NCI-H1694 treated with DMSO at 0.1 percent for 48 hours (cell line): ENCODE data around the gene PLXDC1.
A peak's percentile ranks its signal among the peaks of the same experiment; 100 is the strongest.

Source experiments
- DNase-seq: peaks from one replicate; lab custom pipeline; 2025; lab: John Stamatoyannopoulos, UW

Gene PLXDC1

GRCh38 chr17:39096508-39097149 is 54.8 kb downstream of the PLXDC1 start:
- DNase-seq: no peak

GRCh38 chr17:39095309-39095686 is 56.1 kb downstream of the PLXDC1 start:
- DNase-seq: no peak

GRCh38 chr17:39094607-39095308 is 56.7 kb downstream of the PLXDC1 start:
- DNase-seq: no peak

- DNase-seq: no peak
These were observed 58.7 kb downstream of the PLXDC1 start for GRCh38 chr17:39092692-39093230.

GRCh38 chr17:39090908-39091665 is 60.4 kb downstream of the PLXDC1 start:
- DNase-seq: no peak

- no peak for DNase-seq
These were observed 61.0 kb downstream of the PLXDC1 start for GRCh38 chr17:39090400-39090799.

- peak; percentile 7 for DNase-seq
These were observed 66.9 kb downstream of the PLXDC1 start for GRCh38 chr17:39084558-39084957.

- no peak for DNase-seq
These were observed 68.2 kb downstream of the PLXDC1 start for GRCh38 chr17:39083270-39083669.

GRCh38 chr17:39082482-39082881 is 69.0 kb downstream of the PLXDC1 start:
- DNase-seq: no peak

- DNase-seq: no peak
These were observed 69.6 kb downstream of the PLXDC1 start for GRCh38 chr17:39081851-39082250.

- DNase-seq: peak; percentile 30
These were observed 70.9 kb downstream of the PLXDC1 start for GRCh38 chr17:39080421-39081078.

- DNase-seq: no peak
These were observed 71.6 kb downstream of the PLXDC1 start for GRCh38 chr17:39079836-39080235.

- DNase-seq: no peak
These were observed 73.6 kb downstream of the PLXDC1 start for GRCh38 chr17:39077866-39078265.

- DNase-seq: no peak
These were observed 74.2 kb downstream of the PLXDC1 start for GRCh38 chr17:39077252-39077651.

- DNase-seq: no peak
These were observed 76.8 kb downstream of the PLXDC1 start for GRCh38 chr17:39074676-39075075.

GRCh38 chr17:39073916-39074315 is 77.5 kb downstream of the PLXDC1 start:
- DNase-seq: no peak

GRCh38 chr17:39073353-39073752 is 78.1 kb downstream of the PLXDC1 start:
- DNase-seq: no peak

- DNase-seq: no peak
These were observed 79.9 kb downstream of the PLXDC1 start for GRCh38 chr17:39071573-39071972.

- DNase-seq: peak; percentile 78
These were observed 82.2 kb downstream of the PLXDC1 start for GRCh38 chr17:39069114-39069756.

- no peak for DNase-seq
These were observed 86.6 kb downstream of the PLXDC1 start for GRCh38 chr17:39064819-39065218.

GRCh38 chr17:39064374-39064773 is 87.1 kb downstream of the PLXDC1 start:
- no peak for DNase-seq

GRCh38 chr17:39063681-39064069 is 87.8 kb downstream of the PLXDC1 start:
- DNase-seq: no peak
